MM.1S (cell line): Measurements from ENCODE around the gene SLC35E4.
"Not testable (repeated sequence)": the region's sequence is repeated elsewhere in the genome, so short reads cannot be mapped to it uniquely, and the experiment has no call there.

Experiments used
- DNase-seq: peaks from one replicate; pipeline ENCODE4 v3.0.0-alpha.2; 2015
- H2AFZ ChIP-seq: fragments of 300-600 bp; sonication (generic); 2 replicates; pipeline ENCODE4 v1.6.0; 2016; ENCODE audit warnings: antibody characterized with exemption, low read length
- H3F3A ChIP-seq: fragments of 300-600 bp; sonication (generic); 2 replicates; pipeline ENCODE4 v1.6.1; 2016; ENCODE audit warnings: mild to moderate bottlenecking, antibody characterized with exemption, low read length, moderate library complexity, mixed read lengths; ENCODE audit not compliant: insufficient read depth
- H3K27ac ChIP-seq: fragments of 300-600 bp; sonication (generic); 2 replicates; pipeline ENCODE4 v1.5.1; 2016; ENCODE audit warnings: mild to moderate bottlenecking, low read length
- H3K27me3 ChIP-seq: fragments of 300-600 bp; sonication (generic); replicated peaks from 2 replicates; pipeline ENCODE4 v1.6.0; 2016; ENCODE audit warnings: low read length; ENCODE audit not compliant: insufficient read depth
- H3K36me3 ChIP-seq: fragments of 300-600 bp; sonication (generic); replicated peaks from 2 replicates; pipeline ENCODE4 v1.6.1; 2016; ENCODE audit warnings: mild to moderate bottlenecking, low read length, mixed read lengths; ENCODE audit not compliant: insufficient read depth
- H3K4me1 ChIP-seq: fragments of 300-600 bp; sonication (generic); 2 replicates; pipeline ENCODE4 v1.6.1; 2016; ENCODE audit warnings: low read length, mixed read lengths
- H3K4me2 ChIP-seq: fragments of 300-600 bp; sonication (generic); 2 replicates; pipeline ENCODE4 v1.6.0; 2016; ENCODE audit warnings: low read depth, low read length
- H3K4me3 ChIP-seq: fragments of 300-600 bp; sonication (generic); 2 replicates; pipeline ENCODE4 v1.5.1; 2016; ENCODE audit warnings: low read length, mixed read lengths
- H3K79me2 ChIP-seq: fragments of 300-600 bp; sonication (generic); 2 replicates; pipeline ENCODE4 v1.6.1; 2016; ENCODE audit warnings: mixed run types, low read length, mixed read lengths
- H3K9ac ChIP-seq: fragments of 300-600 bp; sonication (generic); 2 replicates; pipeline ENCODE4 v1.6.1; 2016; ENCODE audit warnings: low read length, mixed read lengths
- H3K9me2 ChIP-seq: fragments of 300-600 bp; sonication (generic); replicated peaks from 2 replicates; pipeline ENCODE4 v1.6.1; 2016; ENCODE audit warnings: mild to moderate bottlenecking, low read length, mixed read lengths; ENCODE audit not compliant: insufficient read depth
- H3K9me3 ChIP-seq: fragments of 300-600 bp; sonication (generic); replicated peaks from 2 replicates; pipeline ENCODE4 v1.6.1; 2016; ENCODE audit warnings: mild to moderate bottlenecking, low read length, mixed read lengths; ENCODE audit not compliant: insufficient read depth
- H4K20me1 ChIP-seq: fragments of 300-600 bp; sonication (generic); 2 replicates; pipeline ENCODE4 v1.6.1; 2016; ENCODE audit warnings: mild to moderate bottlenecking, low read length, moderate library complexity, mixed read lengths; ENCODE audit not compliant: insufficient read depth
- EZH2 ChIP-seq: fragments of 300-600 bp; sonication (generic); optimal IDR thresholded peaks from 2 replicates; pipeline ENCODE3; 2017; ENCODE audit warnings: low read depth, mild to moderate bottlenecking, antibody characterized with exemption, low read length, mixed read lengths
- EZH2phosphoT487 ChIP-seq: fragments of 300-600 bp; sonication (generic); IDR thresholded peaks from 2 replicates; pipeline ENCODE4 v1.6.1; 2018; ENCODE audit warnings: antibody characterized with exemption, low read length
- TF ChIP-seq, protein P1 (sequence below): fragments of 300-600 bp; sonication (generic); IDR thresholded peaks from 2 replicates; pipeline ENCODE4 v1.5.1; 2016; ENCODE audit warnings: antibody characterized with exemption, low read length, mixed read lengths

Gene SLC35E4

DNA sequence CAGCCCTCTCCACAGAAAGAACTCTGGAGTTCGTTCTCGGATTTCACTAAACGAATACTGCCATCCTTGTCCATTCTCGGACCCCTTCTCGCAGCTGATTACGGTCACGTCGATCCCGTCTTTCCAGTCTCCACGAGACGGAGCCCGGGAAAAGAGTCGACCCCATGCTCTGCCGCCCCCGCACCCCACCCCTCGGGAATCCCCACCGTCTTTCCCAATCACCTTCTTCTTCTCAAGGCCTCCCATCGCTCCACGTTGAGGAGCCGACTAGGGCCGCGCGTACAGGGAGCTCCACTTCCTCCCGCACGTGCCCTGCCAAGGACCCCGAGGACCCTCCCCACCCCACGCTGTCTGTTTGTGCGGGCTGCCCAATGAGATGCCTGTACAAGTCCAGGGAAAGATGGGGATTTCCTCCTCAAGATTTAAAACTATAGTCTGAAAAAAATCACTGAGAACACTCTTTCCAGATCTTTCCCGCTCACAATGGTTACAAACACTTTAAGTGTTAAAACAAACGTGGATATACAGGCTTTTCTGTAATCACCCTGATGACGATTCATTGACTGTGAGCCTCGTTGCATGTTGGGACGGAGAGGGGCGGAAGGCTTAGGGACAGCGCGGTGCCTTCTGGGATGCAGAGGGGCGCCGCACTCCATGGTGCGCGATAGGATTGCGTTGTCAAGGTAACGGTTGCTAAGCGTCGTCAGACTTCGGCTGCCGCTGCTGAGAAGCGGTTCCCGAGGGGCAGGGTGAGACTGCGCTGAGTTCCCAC is 43.8 kb upstream of the SLC35E4 start, which contains the start of gene PES1:
Gene PES1 (minus strand): TSS at position 323 of the 772 bp plus-strand sequence. CDS start 77 bp downstream, at position 246.
- peak within 1 kb of the TSS; percentile 22 for H2AFZ ChIP-seq
- no peaks in the 10 kb centered on the region for H3F3A ChIP-seq
- TF ChIP-seq, protein P1, sequence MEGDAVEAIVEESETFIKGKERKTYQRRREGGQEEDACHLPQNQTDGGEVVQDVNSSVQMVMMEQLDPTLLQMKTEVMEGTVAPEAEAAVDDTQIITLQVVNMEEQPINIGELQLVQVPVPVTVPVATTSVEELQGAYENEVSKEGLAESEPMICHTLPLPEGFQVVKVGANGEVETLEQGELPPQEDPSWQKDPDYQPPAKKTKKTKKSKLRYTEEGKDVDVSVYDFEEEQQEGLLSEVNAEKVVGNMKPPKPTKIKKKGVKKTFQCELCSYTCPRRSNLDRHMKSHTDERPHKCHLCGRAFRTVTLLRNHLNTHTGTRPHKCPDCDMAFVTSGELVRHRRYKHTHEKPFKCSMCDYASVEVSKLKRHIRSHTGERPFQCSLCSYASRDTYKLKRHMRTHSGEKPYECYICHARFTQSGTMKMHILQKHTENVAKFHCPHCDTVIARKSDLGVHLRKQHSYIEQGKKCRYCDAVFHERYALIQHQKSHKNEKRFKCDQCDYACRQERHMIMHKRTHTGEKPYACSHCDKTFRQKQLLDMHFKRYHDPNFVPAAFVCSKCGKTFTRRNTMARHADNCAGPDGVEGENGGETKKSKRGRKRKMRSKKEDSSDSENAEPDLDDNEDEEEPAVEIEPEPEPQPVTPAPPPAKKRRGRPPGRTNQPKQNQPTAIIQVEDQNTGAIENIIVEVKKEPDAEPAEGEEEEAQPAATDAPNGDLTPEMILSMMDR = no peak
- TF ChIP-seq EZH2phosphoT487 = no peak
- TF ChIP-seq EZH2 = no peak
- peaks cover 37% of the 10 kb centered on the region for H3K79me2 ChIP-seq
- peak within 1 kb of the TSS; percentile 65; the same call in 1 of the 2 replicates for H3K27ac ChIP-seq
- H3K4me3 ChIP-seq = peak within 1 kb of the TSS; percentile 95
- peaks cover 28% of the 10 kb centered on the region for H3K27me3 ChIP-seq
- peaks cover 9% of the 10 kb centered on the region; the same call in 1 of the 2 replicates for H3K36me3 ChIP-seq
- H3K4me1 ChIP-seq = 0 out of 2 replicates have a peak, but pooled peaks cover 10% of the 10 kb centered on the region
- H3K4me2 ChIP-seq = peak within 1 kb of the TSS; percentile 77
- H3K9me2 ChIP-seq = no peaks in the 10 kb centered on the region
- H3K9me3 ChIP-seq = no peaks in the 10 kb centered on the region
- no peaks in the 10 kb centered on the region for H4K20me1 ChIP-seq
- peak; percentile 99 for DNase-seq
- H3K9ac ChIP-seq = peak within 1 kb of the TSS; percentile 91

DNA sequence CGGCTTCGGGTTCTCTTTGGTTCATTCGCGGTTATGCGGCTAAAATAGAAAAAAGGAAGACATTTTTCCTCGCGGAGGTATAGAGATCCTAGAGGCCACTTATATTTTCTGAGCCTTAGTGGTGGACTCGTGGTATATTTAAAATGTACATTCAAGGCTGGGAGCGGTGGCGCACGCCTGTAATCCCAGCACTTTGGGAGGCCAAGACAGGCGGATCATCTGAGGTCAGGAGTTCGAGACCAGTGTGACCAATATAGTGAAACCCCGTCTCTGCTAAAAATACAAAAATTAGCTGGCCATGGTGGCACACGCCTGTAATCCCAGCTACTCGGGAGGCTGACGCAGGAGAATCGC is 43.2 kb upstream of the SLC35E4 start:
- H3K36me3 ChIP-seq, H3K9me2 ChIP-seq, H3K9ac ChIP-seq, H2AFZ ChIP-seq, H3K27ac ChIP-seq, DNase-seq, H4K20me1 ChIP-seq, H3K9me3 ChIP-seq, H3F3A ChIP-seq: not testable (repeated sequence)
- peaks cover 37% of the 10 kb centered on the region for H3K79me2 ChIP-seq
- 0 out of 2 replicates have a peak, but pooled peaks cover 10% of the 10 kb centered on the region for H3K4me1 ChIP-seq
- peaks cover 28% of the 10 kb centered on the region for H3K27me3 ChIP-seq
- peak overlapping the region; percentile 77; the same call in 1 of the 2 replicates for H3K4me2 ChIP-seq
- peak overlapping the region; percentile 15; the same call in 1 of the 2 replicates for H3K4me3 ChIP-seq

DNA sequence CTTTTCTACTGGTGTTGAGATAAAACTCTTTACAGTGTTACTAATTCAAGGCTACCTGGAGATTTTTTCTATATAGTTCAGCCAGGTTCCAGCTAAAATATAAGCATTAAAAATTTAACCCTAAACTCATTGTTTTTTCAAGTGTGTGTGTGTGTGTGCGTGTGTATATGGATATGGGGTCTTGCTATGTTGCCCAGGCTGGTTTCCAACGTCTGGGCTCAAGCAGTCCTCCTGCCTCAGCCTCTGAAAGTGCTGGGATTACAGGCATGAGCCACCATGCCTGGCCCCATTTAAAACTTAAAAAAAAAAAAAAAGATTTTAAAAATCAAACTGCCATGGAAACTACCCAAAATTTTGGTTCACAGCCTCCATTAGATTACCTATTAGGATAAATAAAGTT is 39.4 kb upstream of the SLC35E4 start:
- Histone ChIP-seq H3K79me2 (peaks cover 6% of the 10 kb centered on the region), H3K27me3 (peaks cover 28% of the 10 kb centered on the region), H3K9ac (no peak overlapping the region), H2AFZ (no peak overlapping the region), H3K4me1 (no peaks in the 10 kb centered on the region), H3K4me2 (no peak overlapping the region), H3K27ac (no peak overlapping the region), H4K20me1 (no peaks in the 10 kb centered on the region), H3K36me3 (no peaks in the 10 kb centered on the region), H3F3A (no peaks in the 10 kb centered on the region), H3K9me2 (no peaks in the 10 kb centered on the region), H3K9me3 (no peaks in the 10 kb centered on the region), H3K4me3 (no peak overlapping the region)
- no peak for DNase-seq
- no peak for TF ChIP-seq EZH2phosphoT487

DNA sequence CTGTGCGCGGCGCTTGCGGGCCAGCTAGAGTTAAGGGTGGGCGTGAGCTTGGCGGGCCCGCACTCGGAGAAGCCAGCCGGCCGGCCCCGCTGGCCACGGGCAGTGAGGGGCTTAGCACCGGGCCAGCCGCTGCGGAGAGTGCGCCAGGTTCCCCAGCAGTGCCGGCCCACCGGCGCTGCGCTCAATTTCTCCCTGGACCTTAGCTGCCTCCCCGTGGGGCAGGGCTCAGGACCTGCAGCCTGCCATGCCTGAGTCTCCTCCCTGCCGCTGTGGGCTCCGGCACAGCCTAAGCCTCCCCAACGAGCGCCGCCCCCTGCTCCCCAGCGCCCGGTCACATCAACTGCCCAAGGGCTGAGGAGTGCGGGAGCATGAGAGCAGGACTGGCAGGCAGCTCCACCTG is 38.7 kb upstream of the SLC35E4 start:
- Histone ChIP-seq H3K27ac (no peak overlapping the region), H3K4me1 (no peaks in the 10 kb centered on the region), H4K20me1 (no peaks in the 10 kb centered on the region), H3K9ac (no peak overlapping the region), H3K27me3 (peaks cover 28% of the 10 kb centered on the region), H3K9me3 (no peaks in the 10 kb centered on the region), H3K36me3 (no peaks in the 10 kb centered on the region), H3K4me2 (no peak overlapping the region), H2AFZ (no peak overlapping the region), H3K4me3 (no peak overlapping the region), H3K79me2 (no peaks in the 10 kb centered on the region), H3F3A (no peaks in the 10 kb centered on the region), H3K9me2 (no peaks in the 10 kb centered on the region)
- TF ChIP-seq, protein P1 = no peak
- TF ChIP-seq EZH2 (no peak), EZH2phosphoT487 (no peak)
- DNase-seq = no peak
